ENCODE data around the gene FUT2.
"Not testable (repeated sequence)": the region's sequence is repeated elsewhere in the genome, so short reads cannot be mapped to it uniquely, and the experiment has no call there.

The FUT2 gene

GRCh38 chr19:48671446-48671995 lies 24.2 kb upstream of the FUT2 start:
- DNase-seq: peak; percentile 85

- no peak for DNase-seq
Measured at GRCh38 chr19:48672994-48673393, 22.8 kb upstream of the FUT2 start, which contains the start of gene NTN5. NTN5 (minus strand) TSS chr19:48673017; CDS start chr19:48670986, 2,031 bp downstream.

GRCh38 chr19:48673436-48674100 lies 22.2 kb upstream of the FUT2 start:
- no peak for DNase-seq

- no peak for DNase-seq
Measured at GRCh38 chr19:48674216-48674809, 21.5 kb upstream of the FUT2 start.

- peak; percentile 96 for DNase-seq
Measured at GRCh38 chr19:48674921-48675824, 20.6 kb upstream of the FUT2 start.

- no peak for DNase-seq
Measured at GRCh38 chr19:48676487-48676886, 19.3 kb upstream of the FUT2 start.

- DNase-seq: no peak
Measured at GRCh38 chr19:48676887-48677286, 18.9 kb upstream of the FUT2 start.

- no peak for DNase-seq
Measured at GRCh38 chr19:48678201-48678600, 17.6 kb upstream of the FUT2 start.

- not testable (repeated sequence) for DNase-seq
Measured at GRCh38 chr19:48680006-48680405, 15.8 kb upstream of the FUT2 start.

- DNase-seq: no peak
Measured at GRCh38 chr19:48680436-48681126, 15.2 kb upstream of the FUT2 start.

- no peak for DNase-seq
Measured at GRCh38 chr19:48681127-48681470, 14.7 kb upstream of the FUT2 start.

GRCh38 chr19:48683349-48683748 lies 12.4 kb upstream of the FUT2 start:
- DNase-seq: no peak

- DNase-seq: no peak
Measured at GRCh38 chr19:48685583-48685982, 10.2 kb upstream of the FUT2 start.

GRCh38 chr19:48686088-48686487 lies 9.7 kb upstream of the FUT2 start:
- DNase-seq: no peak

- not testable (repeated sequence) for DNase-seq
Measured at GRCh38 chr19:48686637-48687036, 9.1 kb upstream of the FUT2 start.

GRCh38 chr19:48687776-48688175 lies 8.0 kb upstream of the FUT2 start:
- DNase-seq: no peak

- no peak for DNase-seq
Measured at GRCh38 chr19:48689449-48689848, 6.3 kb upstream of the FUT2 start.

GRCh38 chr19:48693629-48694028 lies 2.1 kb upstream of the FUT2 start:
- not testable (repeated sequence) for DNase-seq

GRCh38 chr19:48696353-48697010 lies 711 bp downstream of the FUT2 start:
- DNase-seq: no peak

GRCh38 chr19:48698046-48698445 lies 2.3 kb downstream of the FUT2 start:
- no peak for DNase-seq

- no peak for DNase-seq
Measured at GRCh38 chr19:48702701-48703100, 6.9 kb downstream of the FUT2 start.

GRCh38 chr19:48703316-48703715 lies 7.5 kb downstream of the FUT2 start:
- no peak for DNase-seq
